Thyroid gland (tissue), 4 donors: ENCODE data around the gene ZFHX2. TPM values are rescaled to one million over a fixed set of nuclear protein-coding genes. Genes with fewer than 3 reads are reported as not detected.

Experiments
- DNase-seq, 2 donors: peaks; one replicate each; pipeline ENCODE4 v3.0.0-alpha.2; 2019
- H3K27ac ChIP-seq, 3 donors: fragments of 200-600 bp; sonication (generic); 1 replicate in 2 of 3; 2 replicates in 1 of 3; pipeline ENCODE4 v1.5.1; 2016 to 2019; ENCODE audit warnings: mild to moderate bottlenecking in 1 of 3, moderate library complexity in 1 of 3
- H3K27me3 ChIP-seq: fragments of 200-600 bp; sonication (generic); one replicate; pipeline ENCODE4 v1.5.1; 2019
- H3K36me3 ChIP-seq, 2 donors: fragments of 200-600 bp; sonication (generic); one replicate each; pipeline ENCODE4 v1.5.1; 2016 to 2019
- H3K4me1 ChIP-seq, 2 donors: fragments of 200-600 bp; sonication (generic); one replicate each; pipeline ENCODE4 v1.5.1; 2017 to 2019
- H3K4me3 ChIP-seq, 3 donors: fragments of 200-600 bp; sonication (generic); replicated peaks in 1 of 3; 1 replicate in 2 of 3; 2 replicates in 1 of 3; pipeline ENCODE4 v1.5.1; 2016; ENCODE audit warnings: mild to moderate bottlenecking in 1 of 3
- H3K9me3 ChIP-seq: fragments of 200-600 bp; sonication (generic); one replicate; pipeline ENCODE4 v1.5.1; 2017
- CTCF ChIP-seq, 6 experiments: fragments of 200-600 bp in 3 of 6; fragments of 450-650 bp in 3 of 6; sonication (generic) in 3 of 6; IDR thresholded peaks; one replicate each; pipeline ENCODE4 v1.5.1; 2016 to 2019; ENCODE audit warnings: antibody characterized with exemption in 6 of 6, mild to moderate bottlenecking in 2 of 6, inconsistent platforms in 1 of 6, moderate library complexity in 1 of 6
- POLR2A ChIP-seq, 2 donors: fragments of 450-650 bp; IDR thresholded peaks; one replicate each; pipeline ENCODE4 v1.6.1; 2017; ENCODE audit warnings: antibody characterized with exemption in 2 of 2, mild to moderate bottlenecking in 2 of 2, moderate library complexity in 1 of 2
- whole genome bisulfite sequencing, 2 donors: methylation state at CpG; one replicate each; pipeline ENCODE4 v1.1.5; 2017; 5-methylcytosine and 5-hydroxymethylcytosine counted together
- intact Hi-C: fragments of 100-400 bp; cut with DNase I; formaldehyde crosslinking; loops from one replicate; pipeline ENCODE4 v1.15.1; 2023
- total RNA-seq, 4 donors: library from RNA; depleted of rRNA; stranded (reverse); fragments of >200 nt; gene quantifications; one replicate each; pipeline ENCODE4 v1.2.3, GENCODE V29; 2016

ZFHX2 gene
- total RNA-seq, 4 donors from 2014 or later: 0.46 to 2.3 (median 1.4) TPM

DNA sequence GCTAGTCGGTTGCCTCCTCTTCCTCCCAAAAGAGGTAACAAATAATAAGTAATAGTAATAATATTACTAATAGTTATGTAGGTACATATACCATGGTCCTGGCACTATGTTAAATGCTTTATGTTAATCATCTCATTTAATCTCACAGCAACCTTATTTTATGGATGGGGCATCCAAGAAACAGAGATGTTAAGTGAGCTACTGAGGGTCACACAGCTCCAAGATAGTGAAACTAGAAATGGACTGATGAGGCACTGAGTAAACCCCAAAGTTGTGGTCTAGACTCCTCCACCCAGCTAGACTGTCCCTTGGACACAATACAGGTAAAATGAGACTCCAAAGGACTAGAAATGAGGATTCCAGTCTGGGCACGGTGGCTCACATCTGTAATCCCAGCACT lies 15.1 kb downstream of the ZFHX2 start:
- WGBS, 2 donors: 88 to 94% methylated on average over 2 of the region's 2 CpGs
- TF ChIP-seq POLR2A (IDR thresholded peaks at IDR 0.05) (no peak), CTCF (IDR thresholded peaks at IDR 0.05) (no peak)
- Histone ChIP-seq H3K36me3 (no peaks in the 10 kb centered on the region), H3K27ac (no peak overlapping the region), H3K4me3 (no peak overlapping the region), H3K9me3 (no peaks in the 10 kb centered on the region), H3K27me3 (no peaks in the 10 kb centered on the region), H3K4me1 (no peaks in the 10 kb centered on the region)
- no peak for DNase-seq
- intact Hi-C loops: no loop called here

DNA sequence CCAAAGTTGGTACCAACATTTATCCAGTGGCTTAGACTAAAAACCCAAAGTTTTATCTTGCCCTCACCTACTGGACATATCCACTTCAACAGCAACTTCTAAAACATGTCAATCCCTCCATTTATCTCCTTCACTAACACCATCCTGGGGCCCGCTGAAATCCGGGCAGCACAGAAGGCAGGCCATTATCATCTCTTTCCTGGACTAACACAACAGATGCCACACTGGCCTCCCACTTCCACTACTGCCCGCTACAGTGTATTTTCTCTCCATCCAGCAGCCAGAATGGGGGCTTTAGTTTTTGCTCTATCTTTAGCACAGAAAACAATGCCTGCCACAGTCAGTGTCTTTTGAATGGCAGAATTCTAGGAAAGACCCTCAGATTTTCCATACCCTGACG lies 15.6 kb downstream of the ZFHX2 start:
- Histone ChIP-seq H3K36me3 (no peaks in the 10 kb centered on the region), H3K4me3 (no peak overlapping the region), H3K27ac (no peak overlapping the region), H3K4me1 (no peaks in the 10 kb centered on the region), H3K27me3 (no peaks in the 10 kb centered on the region), H3K9me3 (no peaks in the 10 kb centered on the region)
- DNase-seq: no peak
- intact Hi-C loops: no loop called here
- whole genome bisulfite sequencing, 2 donors: 90 to 93% methylated on average over 4 of the region's 4 CpGs
- TF ChIP-seq CTCF (IDR thresholded peaks at IDR 0.05) (no peak), POLR2A (IDR thresholded peaks at IDR 0.05) (no peak)

- H3K4me1 ChIP-seq: no peaks in the 10 kb centered on the region
- no peaks in the 10 kb centered on the region for H3K9me3 ChIP-seq
- H3K36me3 ChIP-seq: no peaks in the 10 kb centered on the region
- WGBS, 2 donors: 92 to 93% methylated on average over 11 to 13 of the region's 16 CpGs
- no peak overlapping the region for H3K27ac ChIP-seq
- no peak overlapping the region for H3K4me3 ChIP-seq
- DNase-seq: no peak
- intact Hi-C loops: no loop called here
- TF ChIP-seq POLR2A (IDR thresholded peaks at IDR 0.05): no peak
- no peak for TF ChIP-seq CTCF (IDR thresholded peaks at IDR 0.05)
- no peaks in the 10 kb centered on the region for H3K27me3 ChIP-seq
Measured at GRCh38 chr14:23533652-23534435, 17.7 kb downstream of the ZFHX2 start.

DNA sequence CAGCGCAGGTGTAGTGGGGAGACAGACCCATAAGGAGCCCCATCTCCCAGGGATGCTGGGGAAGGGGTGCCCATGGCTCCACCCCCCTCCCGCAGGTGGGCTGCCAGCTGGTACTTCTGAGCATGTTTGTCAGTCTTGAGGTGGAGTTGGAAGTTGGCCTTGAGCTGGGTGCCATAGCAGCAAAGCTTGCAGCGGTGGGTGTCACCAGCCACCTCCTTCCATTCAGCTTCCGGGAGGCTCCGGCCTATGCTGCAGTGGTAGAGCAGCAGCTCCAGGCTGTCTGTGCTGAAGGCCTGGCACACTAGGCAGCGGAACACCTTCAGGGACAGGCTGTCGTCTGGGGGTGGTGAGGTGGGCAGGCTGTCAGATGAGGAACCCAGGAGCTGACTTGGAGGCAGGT lies 18.9 kb downstream of the ZFHX2 start:
- Histone ChIP-seq H3K4me3 (no peak overlapping the region), H3K9me3 (no peaks in the 10 kb centered on the region), H3K4me1 (no peaks in the 10 kb centered on the region), H3K27me3 (no peaks in the 10 kb centered on the region), H3K27ac (no peak overlapping the region), H3K36me3 (no peaks in the 10 kb centered on the region)
- TF ChIP-seq CTCF (IDR thresholded peaks at IDR 0.05) (no peak), POLR2A (IDR thresholded peaks at IDR 0.05) (no peak)
- WGBS, 2 donors: 94% methylated on average over 7 of the region's 7 CpGs
- DNase-seq: no peak
- intact Hi-C loops: no loop called here

- Histone ChIP-seq H3K4me3 (no peak overlapping the region), H3K4me1 (no peaks in the 10 kb centered on the region), H3K36me3 (no peaks in the 10 kb centered on the region), H3K27me3 (no peaks in the 10 kb centered on the region), H3K9me3 (no peaks in the 10 kb centered on the region), H3K27ac (no peak overlapping the region)
- 93 to 94% methylated on average over 10 to 12 of the region's 12 CpGs for WGBS, 2 donors
- DNase-seq: no peak
- TF ChIP-seq POLR2A (IDR thresholded peaks at IDR 0.05) (no peak), CTCF (IDR thresholded peaks at IDR 0.05) (no peak)
- intact Hi-C loops: no loop called here
Measured at GRCh38 chr14:23531391-23531790, 20.2 kb downstream of the ZFHX2 start.
